ENCODE measurements around the gene ZNF594.
"Not testable (repeated sequence)": the region's sequence is repeated elsewhere in the genome, so short reads cannot be mapped to it uniquely, and the experiment has no call there.

Gene ZNF594

GRCh38 chr17:5201011-5201410, 9.3 kb upstream of the ZNF594 start:
- DNase-seq (ENCODE audit: low read depth, low spot score), result no peak

GRCh38 chr17:5200360-5200759, 8.7 kb upstream of the ZNF594 start:
- DNase-seq (ENCODE audit: low read depth, low spot score), result no peak

GRCh38 chr17:5198472-5198871, 6.8 kb upstream of the ZNF594 start:
- no peak for DNase-seq (ENCODE audit: low read depth, low spot score)

- DNase-seq (ENCODE audit: low read depth, low spot score), result no peak
Observed at GRCh38 chr17:5194346-5194745, 2.7 kb upstream of the ZNF594 start.

GRCh38 chr17:5184288-5184687, 7.4 kb downstream of the ZNF594 start:
- DNase-seq (ENCODE audit: low read depth, low spot score), result no peak

- no peak for DNase-seq (ENCODE audit: low read depth, low spot score)
Observed at GRCh38 chr17:5183410-5183793, 8.3 kb downstream of the ZNF594 start.

- no peak for DNase-seq (ENCODE audit: low read depth, low spot score)
Observed at GRCh38 chr17:5182597-5183409, 8.9 kb downstream of the ZNF594 start.

- DNase-seq (ENCODE audit: low read depth, low spot score), result no peak
Observed at GRCh38 chr17:5181509-5182305, 10.0 kb downstream of the ZNF594 start.

- no peak for DNase-seq (ENCODE audit: low read depth, low spot score)
Observed at GRCh38 chr17:5179003-5179402, 12.7 kb downstream of the ZNF594 start.

GRCh38 chr17:5175027-5175426, 16.6 kb downstream of the ZNF594 start:
- not testable (repeated sequence) for DNase-seq (ENCODE audit: low read depth, low spot score)

GRCh38 chr17:5165791-5166564, 25.7 kb downstream of the ZNF594 start:
- DNase-seq (ENCODE audit: low read depth, low spot score), result not testable (repeated sequence)

- no peak for DNase-seq (ENCODE audit: low read depth, low spot score)
Observed at GRCh38 chr17:5164436-5164835, 27.2 kb downstream of the ZNF594 start.

GRCh38 chr17:5161793-5162192, 29.9 kb downstream of the ZNF594 start:
- DNase-seq (ENCODE audit: low read depth, low spot score), result not testable (repeated sequence)

GRCh38 chr17:5160702-5161101, 31.0 kb downstream of the ZNF594 start:
- not testable (repeated sequence) for DNase-seq (ENCODE audit: low read depth, low spot score)

- not testable (repeated sequence) for DNase-seq (ENCODE audit: low read depth, low spot score)
Observed at GRCh38 chr17:5146122-5146521, 45.5 kb downstream of the ZNF594 start.

- not testable (repeated sequence) for DNase-seq (ENCODE audit: low read depth, low spot score)
Observed at GRCh38 chr17:5142877-5143276, 48.8 kb downstream of the ZNF594 start.

GRCh38 chr17:5139458-5139732, 52.3 kb downstream of the ZNF594 start:
- no peak for DNase-seq (ENCODE audit: low read depth, low spot score)

GRCh38 chr17:5138616-5139457, 52.8 kb downstream of the ZNF594 start:
- DNase-seq (ENCODE audit: low read depth, low spot score), result no peak

- DNase-seq (ENCODE audit: low read depth, low spot score), result not testable (repeated sequence)
Observed at GRCh38 chr17:5138198-5138544, 53.5 kb downstream of the ZNF594 start.

GRCh38 chr17:5137511-5138197, 54.0 kb downstream of the ZNF594 start:
- not testable (repeated sequence) for DNase-seq (ENCODE audit: low read depth, low spot score)
